ENCODE data around the gene CTCFL.

The CTCFL gene

DNA sequence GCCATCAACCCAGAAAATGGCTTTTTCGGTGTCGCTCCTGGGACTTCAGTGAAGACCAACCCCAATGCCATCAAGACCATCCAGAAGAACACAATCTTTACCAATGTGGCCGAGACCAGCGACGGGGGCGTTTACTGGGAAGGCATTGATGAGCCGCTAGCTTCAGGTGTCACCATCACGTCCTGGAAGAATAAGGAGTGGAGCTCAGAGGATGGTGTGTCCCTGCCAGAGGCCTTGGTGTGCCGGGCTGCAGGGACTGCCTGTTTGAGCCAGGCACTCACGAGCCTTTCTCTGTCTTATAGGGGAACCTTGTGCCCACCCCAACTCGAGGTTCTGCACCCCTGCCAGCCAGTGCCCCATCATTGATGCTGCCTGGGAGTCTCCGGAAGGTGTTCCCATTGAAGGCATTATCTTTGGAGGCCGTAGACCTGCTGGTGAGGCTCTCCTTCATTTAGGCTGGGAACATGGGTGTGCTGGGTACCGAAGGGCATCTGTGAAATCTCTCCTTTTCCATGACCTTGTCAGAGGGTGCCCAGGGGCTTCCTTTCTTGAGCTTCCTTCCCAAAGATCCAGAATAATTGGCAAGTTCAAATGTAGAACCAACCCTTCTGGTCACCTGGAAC, 39.4 kb upstream of the CTCFL start:
- no peak for FAIRE-seq
- no peak for TF ChIP-seq POLR2A (IDR thresholded peaks at IDR 0.05; ENCODE audit: low read depth, low read length)
- DNase-seq (ENCODE audit: insufficient read length, low spot score) = no peak

DNA sequence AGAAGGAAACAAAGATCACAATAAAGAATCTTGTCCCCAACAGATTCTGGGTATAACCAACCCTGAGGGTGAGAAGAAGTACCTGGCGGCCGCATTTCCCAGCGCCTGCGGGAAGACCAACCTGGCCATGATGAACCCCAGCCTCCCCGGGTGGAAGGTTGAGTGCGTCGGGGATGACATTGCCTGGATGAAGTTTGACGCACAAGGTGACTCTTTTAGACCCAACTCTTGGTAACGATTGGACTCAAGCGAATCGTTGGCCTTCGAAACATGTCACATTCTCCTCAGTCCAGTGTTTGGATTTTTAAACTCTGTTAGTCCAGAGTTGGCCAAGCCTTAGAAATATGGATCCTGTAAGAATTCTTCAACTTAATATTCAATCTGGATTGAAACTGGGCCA, 38.6 kb upstream of the CTCFL start:
- FAIRE-seq = no peak
- no peak for TF ChIP-seq POLR2A (IDR thresholded peaks at IDR 0.05; ENCODE audit: low read depth, low read length)
- no peak for DNase-seq (ENCODE audit: insufficient read length, low spot score)

DNA sequence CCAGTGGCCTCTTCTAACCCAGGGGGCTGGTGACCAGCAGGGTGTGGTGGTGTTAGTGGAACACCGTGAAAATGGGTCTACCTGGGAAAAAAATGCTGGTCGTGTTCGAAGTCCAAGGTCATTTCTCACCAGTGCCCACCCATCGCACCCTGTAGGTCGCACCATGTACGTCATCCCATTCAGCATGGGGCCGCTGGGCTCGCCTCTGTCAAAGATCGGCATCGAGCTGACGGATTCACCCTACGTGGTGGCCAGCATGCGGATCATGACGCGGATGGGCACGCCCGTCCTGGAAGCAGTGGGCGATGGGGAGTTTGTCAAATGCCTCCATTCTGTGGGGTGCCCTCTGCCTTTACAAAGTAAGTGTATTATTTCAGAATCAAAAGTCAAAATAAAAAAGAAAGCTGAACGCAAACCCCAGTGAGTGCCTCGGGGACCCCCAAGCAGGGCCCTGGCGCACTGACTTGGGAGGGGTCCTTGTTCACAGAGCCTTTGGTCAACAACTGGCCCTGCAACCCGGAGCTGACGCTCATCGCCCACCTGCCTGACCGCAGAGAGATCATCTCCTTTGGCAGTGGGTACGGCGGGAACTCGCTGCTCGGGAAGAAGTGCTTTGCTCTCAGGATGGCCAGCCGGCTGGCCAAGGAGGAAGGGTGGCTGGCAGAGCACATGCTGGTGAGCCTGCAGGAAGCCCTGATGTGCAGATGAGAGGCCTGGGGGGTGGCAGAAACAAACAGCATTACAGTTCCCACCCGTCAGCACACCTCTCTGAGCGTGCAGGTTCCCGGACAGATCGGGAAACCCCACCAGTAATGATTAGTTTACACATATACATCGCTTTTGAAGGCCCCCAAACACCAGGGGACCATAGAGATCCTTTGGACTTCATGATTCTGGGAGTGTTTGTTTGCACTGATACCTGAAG, 37.9 kb upstream of the CTCFL start:
- no peak for FAIRE-seq
- TF ChIP-seq POLR2A (IDR thresholded peaks at IDR 0.05; ENCODE audit: low read depth, low read length) = no peak
- DNase-seq (ENCODE audit: insufficient read length, low spot score) = no peak

DNA sequence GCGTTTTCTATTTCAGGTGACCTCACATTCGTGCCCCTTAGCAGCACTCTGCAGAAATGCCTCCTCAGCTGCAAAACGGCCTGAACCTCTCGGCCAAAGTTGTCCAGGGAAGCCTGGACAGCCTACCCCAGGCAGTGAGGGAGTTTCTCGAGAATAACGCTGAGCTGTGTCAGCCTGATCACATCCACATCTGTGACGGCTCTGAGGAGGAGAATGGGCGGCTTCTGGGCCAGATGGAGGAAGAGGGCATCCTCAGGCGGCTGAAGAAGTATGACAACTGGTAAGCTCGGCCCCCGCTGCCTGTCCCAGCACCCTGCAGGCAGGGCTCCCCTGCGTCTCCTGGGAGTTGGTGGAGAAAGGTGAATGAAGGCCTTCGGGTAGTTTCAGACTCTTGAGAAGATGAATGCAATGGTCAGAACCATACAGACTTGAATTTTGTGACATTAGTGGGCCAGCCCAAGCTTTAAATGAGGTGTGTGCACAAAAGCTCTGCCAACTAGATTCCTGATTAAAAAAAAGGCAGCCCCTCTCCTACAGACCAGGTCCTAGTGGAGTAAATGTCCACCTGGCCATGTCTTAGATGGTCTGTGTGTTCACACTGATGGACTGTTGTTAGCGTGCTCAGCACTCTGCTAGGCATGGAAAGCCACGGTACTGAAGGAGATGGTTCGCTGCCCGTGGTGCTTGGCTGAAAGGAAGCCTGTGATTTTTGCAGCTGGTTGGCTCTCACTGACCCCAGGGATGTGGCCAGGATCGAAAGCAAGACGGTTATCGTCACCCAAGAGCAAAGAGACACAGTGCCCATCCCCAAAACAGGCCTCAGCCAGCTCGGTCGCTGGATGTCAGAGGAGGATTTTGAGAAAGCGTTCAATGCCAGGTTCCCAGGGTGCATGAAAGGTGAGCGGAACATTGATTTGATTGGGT, 36.7 kb upstream of the CTCFL start:
- no peak for FAIRE-seq
- DNase-seq (ENCODE audit: insufficient read length, low spot score) = no peak
- TF ChIP-seq POLR2A (IDR thresholded peaks at IDR 0.05; ENCODE audit: low read depth, low read length) = no peak

DNA sequence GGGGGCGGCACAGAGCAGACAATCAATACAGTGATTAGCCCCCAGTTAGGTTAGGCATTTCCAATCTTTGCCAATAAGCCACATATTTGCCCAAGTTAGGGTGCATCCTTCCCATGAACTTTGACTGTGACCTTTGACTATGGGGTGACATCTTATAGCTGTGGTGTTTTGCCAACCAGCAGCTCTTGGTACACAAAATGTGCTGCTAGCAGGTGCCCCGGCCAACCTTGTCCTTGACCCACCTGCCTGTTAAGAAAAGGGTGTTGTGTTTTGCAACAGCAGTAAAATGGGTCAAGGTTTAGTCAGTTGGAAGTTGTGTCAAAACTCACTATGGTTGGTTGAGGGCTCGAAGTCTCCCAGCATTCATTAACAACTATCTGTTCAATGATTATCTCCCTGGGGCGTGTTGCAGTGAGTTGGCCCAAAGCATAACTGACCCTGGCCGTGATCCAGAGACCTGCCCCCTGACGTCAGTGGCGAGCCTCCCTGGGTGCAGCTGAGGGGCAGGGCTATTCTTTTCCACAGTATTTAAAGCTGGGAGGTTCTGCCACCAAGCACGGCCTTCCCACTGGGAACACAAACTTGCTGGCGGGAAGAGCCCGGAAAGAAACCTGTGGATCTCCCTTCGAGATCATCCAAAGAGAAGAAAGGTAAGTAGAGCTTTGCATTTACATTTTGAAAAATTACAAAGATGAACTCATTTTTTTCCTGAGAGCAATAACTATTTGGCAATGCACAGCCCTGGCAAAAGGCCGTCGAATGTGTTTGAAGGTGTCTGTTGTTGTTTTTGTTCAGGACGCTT, 35.8 kb upstream of the CTCFL start, which contains the start of gene PCK1:
PCK1 (plus strand) TSS at position 557 of the 802 bp plus-strand sequence. CDS start 302 bp downstream, outside the sequence.
- DNase-seq (ENCODE audit: insufficient read length, low spot score) (peak; percentile 30), FAIRE-seq (no peak)
- TF ChIP-seq POLR2A (IDR thresholded peaks at IDR 0.05; ENCODE audit: low read depth, low read length) = no peak

DNA sequence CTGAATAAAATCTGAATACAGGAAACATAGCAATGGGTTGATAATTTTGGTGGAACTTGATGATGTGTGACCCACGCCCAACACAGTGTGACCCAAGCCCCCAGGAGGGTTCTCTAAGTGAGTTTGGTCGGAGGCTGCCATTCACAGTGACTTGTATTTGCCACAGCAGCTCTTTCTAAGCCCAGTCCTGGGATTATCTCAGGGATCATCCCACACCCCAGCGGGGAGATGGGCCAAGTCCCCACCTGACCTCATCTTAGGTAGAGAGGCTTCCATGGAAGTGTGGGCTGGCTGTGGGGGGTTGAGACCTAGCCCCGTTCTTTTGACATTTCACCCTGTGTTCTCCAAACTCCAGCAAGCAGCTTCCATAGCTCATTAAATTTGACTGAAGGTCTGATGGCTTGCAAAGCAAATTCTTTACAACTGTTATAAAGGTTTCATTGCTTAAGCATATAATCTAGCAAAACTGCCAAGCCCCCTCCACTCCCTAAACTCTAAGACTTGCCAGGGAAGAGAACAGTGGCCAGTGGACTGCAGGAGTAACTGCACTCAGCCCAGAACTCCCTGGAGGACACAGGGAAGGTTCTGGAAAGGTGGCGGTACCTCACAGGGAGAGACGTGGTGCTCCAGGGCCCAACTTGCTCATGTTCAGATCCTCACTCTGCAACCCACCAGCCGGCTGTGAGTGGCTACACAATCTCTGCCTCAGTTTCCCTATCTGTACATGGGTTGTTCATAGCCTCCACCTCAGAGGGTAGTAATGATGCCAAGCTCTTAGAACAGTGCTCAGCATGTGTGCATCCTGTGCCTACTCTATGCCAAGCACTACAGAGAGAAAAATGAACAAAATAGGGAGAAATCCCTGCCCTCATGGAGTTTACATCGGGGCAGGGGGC, 35.0 kb upstream of the CTCFL start:
- DNase-seq (ENCODE audit: insufficient read length, low spot score) (no peak), FAIRE-seq (no peak)
- no peak for TF ChIP-seq POLR2A (IDR thresholded peaks at IDR 0.05; ENCODE audit: low read depth, low read length)

- no peak for TF ChIP-seq POLR2A (IDR thresholded peaks at IDR 0.05; ENCODE audit: low read depth, low read length)
- no peak for FAIRE-seq
- no peak for DNase-seq (ENCODE audit: insufficient read length, low spot score)
These were observed 34.3 kb upstream of the CTCFL start for GRCh38 chr20:57559289-57559634.

DNA sequence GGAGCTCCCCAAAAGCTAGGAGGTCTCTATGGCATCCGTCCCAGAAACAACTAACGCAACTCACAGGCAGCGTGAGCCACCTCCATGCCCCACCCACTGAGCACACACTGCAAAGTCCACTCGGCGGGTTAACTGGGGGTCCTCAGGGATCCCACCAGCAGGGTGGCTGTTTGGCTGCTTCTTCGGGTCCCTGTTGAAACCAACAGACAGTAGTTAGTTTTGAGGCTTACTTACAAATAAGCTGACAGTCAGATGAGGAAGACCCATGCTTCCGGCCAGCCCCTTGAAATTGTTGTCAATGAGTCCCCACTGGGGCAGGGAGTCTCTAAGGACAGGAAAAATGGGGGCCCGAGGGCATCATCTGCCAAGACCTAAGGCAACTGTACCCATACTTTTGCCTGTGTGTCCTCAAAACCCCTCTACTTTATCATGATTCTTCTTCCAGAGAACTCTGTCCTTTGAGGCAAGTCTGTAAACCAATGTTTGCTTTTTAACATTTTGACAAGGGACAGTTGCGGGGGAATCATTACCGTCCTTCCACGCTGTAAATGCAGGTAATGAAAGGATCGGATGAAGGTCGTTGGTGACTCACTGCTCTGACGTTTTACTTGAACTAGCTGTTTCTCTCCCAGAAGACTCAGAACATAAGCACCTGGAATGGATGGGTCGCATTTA, 33.8 kb upstream of the CTCFL start:
- no peak for TF ChIP-seq POLR2A (IDR thresholded peaks at IDR 0.05; ENCODE audit: low read depth, low read length)
- FAIRE-seq (no peak), DNase-seq (ENCODE audit: insufficient read length, low spot score) (no peak)

- no peak for DNase-seq (ENCODE audit: insufficient read length, low spot score)
- FAIRE-seq = no peak
- TF ChIP-seq POLR2A (IDR thresholded peaks at IDR 0.05; ENCODE audit: low read depth, low read length) = no peak
These were observed 33.1 kb upstream of the CTCFL start for GRCh38 chr20:57557926-57558613.

DNA sequence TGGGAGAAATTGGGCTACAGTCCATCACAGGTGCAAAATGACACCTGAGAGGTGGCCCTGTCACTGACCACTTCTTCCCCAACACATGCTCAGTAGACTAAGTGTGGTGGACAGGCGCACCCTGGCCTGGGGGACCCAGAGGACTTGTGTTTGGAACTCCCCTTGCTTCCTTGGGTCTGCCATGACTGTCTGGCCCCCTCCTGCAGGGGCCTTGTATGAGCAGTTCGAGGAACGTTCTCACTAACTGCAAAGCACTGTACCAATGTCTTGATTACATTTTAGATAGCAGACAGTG, 32.0 kb upstream of the CTCFL start:
- TF ChIP-seq POLR2A (IDR thresholded peaks at IDR 0.05; ENCODE audit: low read depth, low read length) = no peak
- DNase-seq (ENCODE audit: insufficient read length, low spot score) = no peak
- FAIRE-seq = no peak

- DNase-seq (ENCODE audit: insufficient read length, low spot score) = no peak
- no peak for TF ChIP-seq POLR2A (IDR thresholded peaks at IDR 0.05; ENCODE audit: low read depth, low read length)
- no peak for FAIRE-seq
These were observed 30.7 kb upstream of the CTCFL start for GRCh38 chr20:57555457-57556184.

All from H54 (cell line).